DND-41 (cell line): ENCODE data around the gene CDSN.

Experiments
- ATAC-seq: fragments of 200-7000 bp; cut with Tn5 transposase; 3 replicates; pipeline ENCODE4 v1.9.1; 2021; ENCODE audit warnings: low read depth; ENCODE audit not compliant: insufficient read depth
- DNase-seq: peaks from one replicate; pipeline ENCODE4 v3.0.0-alpha.2; 2020
- H2AFZ ChIP-seq: 2 replicates; pipeline ENCODE4 v1.6.0; 2012; ENCODE audit warnings: low read depth, low read length
- H3K27ac ChIP-seq: 2 replicates; pipeline ENCODE4 v1.5.1; 2012; ENCODE audit warnings: low read length, inconsistent platforms
- H3K27me3 ChIP-seq: fragments of 200-600 bp; sonication (generic); 2 replicates; pipeline ENCODE4 v1.6.0; 2012; ENCODE audit warnings: low read length, mild to moderate bottlenecking, inconsistent platforms; ENCODE audit not compliant: insufficient read depth, poor library complexity
- H3K36me3 ChIP-seq: 2 replicates; pipeline ENCODE4 v1.5.1; 2012; ENCODE audit warnings: low read length, inconsistent platforms; ENCODE audit not compliant: insufficient read depth
- H3K4me1 ChIP-seq: 2 replicates; pipeline ENCODE4 v1.5.1; 2012; ENCODE audit warnings: mild to moderate bottlenecking, low read length; ENCODE audit not compliant: insufficient read depth
- H3K4me2 ChIP-seq: 2 replicates; pipeline ENCODE4 v1.6.0; 2012; ENCODE audit warnings: mild to moderate bottlenecking, moderate library complexity, low read length, inconsistent platforms; ENCODE audit not compliant: insufficient read depth
- H3K4me3 ChIP-seq, 2 experiments: fragments of 200-600 bp in 1 of 2; shearing (Covaris generic) in 1 of 2; 2 replicates each; pipeline ENCODE4 v1.5.1; 2012 to 2016; ENCODE audit warnings: inconsistent platforms in 2 of 2, low read length in 2 of 2, mild to moderate bottlenecking in 2 of 2, low read depth in 1 of 2, moderate library complexity in 1 of 2
- H3K79me2 ChIP-seq: 2 replicates; pipeline ENCODE4 v1.6.0; 2012; ENCODE audit warnings: low read length, inconsistent platforms; ENCODE audit not compliant: insufficient read depth
- H3K9ac ChIP-seq: 2 replicates; pipeline ENCODE4 v1.6.0; 2012; ENCODE audit warnings: low read depth, mild to moderate bottlenecking, inconsistent platforms, low read length, moderate library complexity
- H3K9me3 ChIP-seq: 2 replicates; pipeline ENCODE4 v1.5.1; 2012; ENCODE audit warnings: low read length, moderate library complexity, mild to moderate bottlenecking, inconsistent platforms; ENCODE audit not compliant: insufficient read depth, severe bottlenecking
- H4K20me1 ChIP-seq: 2 replicates; pipeline ENCODE4 v1.6.0; 2012; ENCODE audit warnings: low read length; ENCODE audit not compliant: insufficient read depth
- EZH2 ChIP-seq: IDR thresholded peaks from 3 replicates; pipeline ENCODE4 v1.6.1; 2012; ENCODE audit warnings: borderline replicate concordance, low read depth, mild to moderate bottlenecking, moderate library complexity, low read length, inconsistent platforms; ENCODE audit not compliant: severe bottlenecking
- TF ChIP-seq, protein P1 (sequence below): IDR thresholded peaks from 2 replicates; pipeline ENCODE4 v1.5.1; 2012; ENCODE audit warnings: borderline replicate concordance, low read length, moderate library complexity, mild to moderate bottlenecking; ENCODE audit not compliant: poor library complexity, severe bottlenecking; ENCODE audit errors: extremely low read depth

Gene CDSN

DNA sequence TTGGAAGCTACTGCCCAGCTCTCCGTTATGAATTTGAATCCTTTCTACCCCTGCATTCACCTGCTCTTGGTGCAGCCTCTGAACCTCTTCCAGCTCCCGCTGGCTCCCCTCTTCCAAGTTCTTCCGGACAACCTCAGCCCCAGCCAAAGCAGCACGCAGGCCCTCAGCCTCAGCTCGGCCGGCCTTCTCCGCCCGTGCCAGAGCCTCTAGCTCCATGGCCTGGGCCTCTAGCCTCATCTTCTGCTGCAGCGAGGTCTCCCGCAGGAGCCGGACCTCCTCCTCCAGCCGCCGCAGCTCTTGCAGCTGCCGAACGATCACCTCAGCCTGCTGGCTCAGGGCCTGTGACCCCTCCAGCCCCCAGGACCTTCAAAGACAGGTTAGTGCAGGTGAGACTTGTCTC, 34.2 kb upstream of the CDSN start:
- peaks cover 50% of the 10 kb centered on the region for H3K36me3 ChIP-seq
- TF ChIP-seq, protein P1, sequence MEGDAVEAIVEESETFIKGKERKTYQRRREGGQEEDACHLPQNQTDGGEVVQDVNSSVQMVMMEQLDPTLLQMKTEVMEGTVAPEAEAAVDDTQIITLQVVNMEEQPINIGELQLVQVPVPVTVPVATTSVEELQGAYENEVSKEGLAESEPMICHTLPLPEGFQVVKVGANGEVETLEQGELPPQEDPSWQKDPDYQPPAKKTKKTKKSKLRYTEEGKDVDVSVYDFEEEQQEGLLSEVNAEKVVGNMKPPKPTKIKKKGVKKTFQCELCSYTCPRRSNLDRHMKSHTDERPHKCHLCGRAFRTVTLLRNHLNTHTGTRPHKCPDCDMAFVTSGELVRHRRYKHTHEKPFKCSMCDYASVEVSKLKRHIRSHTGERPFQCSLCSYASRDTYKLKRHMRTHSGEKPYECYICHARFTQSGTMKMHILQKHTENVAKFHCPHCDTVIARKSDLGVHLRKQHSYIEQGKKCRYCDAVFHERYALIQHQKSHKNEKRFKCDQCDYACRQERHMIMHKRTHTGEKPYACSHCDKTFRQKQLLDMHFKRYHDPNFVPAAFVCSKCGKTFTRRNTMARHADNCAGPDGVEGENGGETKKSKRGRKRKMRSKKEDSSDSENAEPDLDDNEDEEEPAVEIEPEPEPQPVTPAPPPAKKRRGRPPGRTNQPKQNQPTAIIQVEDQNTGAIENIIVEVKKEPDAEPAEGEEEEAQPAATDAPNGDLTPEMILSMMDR: no peak
- no peak for TF ChIP-seq EZH2
- ATAC-seq: no peak

DNA sequence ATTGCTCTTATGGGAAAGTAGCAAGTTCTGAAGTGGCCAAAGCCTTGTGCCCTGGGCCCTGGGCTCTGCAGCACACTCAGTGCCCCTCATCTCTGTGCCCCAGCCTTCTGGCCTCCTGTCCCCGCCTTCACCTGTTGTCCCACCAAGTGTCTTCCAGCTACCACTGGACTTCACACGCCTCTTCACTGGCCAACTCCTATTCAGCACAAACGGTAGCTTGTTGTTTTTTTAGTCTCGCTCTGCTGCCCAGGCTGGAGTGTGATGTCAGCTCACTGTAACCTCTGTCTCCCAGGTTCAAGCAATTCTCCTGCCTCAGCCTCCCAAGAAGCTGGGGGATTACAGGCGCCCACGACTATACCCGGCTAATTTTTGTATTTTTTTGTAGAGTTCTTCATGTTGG, 32.5 kb upstream of the CDSN start:
- Histone ChIP-seq H2AFZ (no peak overlapping the region), H3K4me2 (no peak overlapping the region), H3K36me3 (peaks cover 51% of the 10 kb centered on the region), H4K20me1 (no peaks in the 10 kb centered on the region), H3K27me3 (no peaks in the 10 kb centered on the region), H3K9me3 (no peaks in the 10 kb centered on the region), H3K9ac (no peak overlapping the region), H3K27ac (no peak overlapping the region), H3K79me2 (peaks cover 11% of the 10 kb centered on the region), H3K4me3 (no peak overlapping the region), H3K4me1 (peaks cover 15% of the 10 kb centered on the region)
- no peak for DNase-seq
- no peak for ATAC-seq
- TF ChIP-seq EZH2: no peak
- TF ChIP-seq, protein P1: no peak

More for the DNA sequence above, 34.2 kb upstream of the CDSN start:
- Histone ChIP-seq H3K9me3 (no peaks in the 10 kb centered on the region), H3K4me2 (no peak overlapping the region), H3K4me1 (peaks cover 20% of the 10 kb centered on the region), H3K27me3 (no peaks in the 10 kb centered on the region), H4K20me1 (peaks cover 1% of the 10 kb centered on the region; the same call in 1 of the 2 replicates), H3K9ac (no peak overlapping the region), H3K79me2 (peaks cover 21% of the 10 kb centered on the region), H3K27ac (no peak overlapping the region), H3K4me3 (no peak overlapping the region), H2AFZ (no peak overlapping the region)
- no peak for DNase-seq

DNA sequence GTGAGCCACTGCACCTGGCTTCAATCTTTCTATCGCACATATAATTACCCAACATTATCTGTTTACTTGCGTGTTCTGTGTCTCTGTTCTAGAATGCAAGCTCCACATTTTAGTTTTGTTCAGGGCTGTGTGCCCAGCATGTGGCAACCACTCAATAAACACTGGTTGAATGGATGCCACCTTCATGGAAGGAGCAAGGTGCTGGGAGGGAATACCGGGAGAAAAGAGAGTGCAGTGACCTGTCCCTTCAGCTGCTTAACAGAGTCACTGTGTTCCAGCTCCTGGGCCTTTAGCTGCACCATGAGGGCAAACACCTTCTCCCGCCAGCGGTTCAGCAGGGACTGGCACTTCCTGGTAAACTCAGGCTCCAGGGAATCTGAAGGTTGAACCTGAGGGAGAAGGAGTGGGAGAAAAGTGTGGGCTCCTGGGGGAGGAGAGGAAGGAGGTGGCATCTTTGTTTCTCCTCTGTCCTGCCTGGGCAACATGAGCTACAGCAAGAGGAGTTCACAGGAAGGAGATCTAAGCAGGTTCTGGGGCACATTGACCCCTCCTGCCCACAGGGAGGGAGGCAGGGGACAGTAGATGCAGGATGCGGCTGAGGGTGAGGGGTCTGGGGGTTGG, 29.7 kb upstream of the CDSN start:
- no peak overlapping the region for H2AFZ ChIP-seq
- H3K4me1 ChIP-seq: no peaks in the 10 kb centered on the region
- no peak overlapping the region for H3K4me3 ChIP-seq
- no peaks in the 10 kb centered on the region for H4K20me1 ChIP-seq
- no peaks in the 10 kb centered on the region for H3K9me3 ChIP-seq
- no peak overlapping the region for H3K9ac ChIP-seq
- H3K36me3 ChIP-seq: peaks cover 48% of the 10 kb centered on the region
- ATAC-seq (no peak), DNase-seq (no peak)
- no peak overlapping the region for H3K4me2 ChIP-seq
- H3K79me2 ChIP-seq: no peaks in the 10 kb centered on the region
- no peak for TF ChIP-seq EZH2
- TF ChIP-seq, protein P1: no peak
- no peaks in the 10 kb centered on the region for H3K27me3 ChIP-seq
- no peak overlapping the region for H3K27ac ChIP-seq
